ENCODE data around the gene COQ9. TPM values are rescaled to one million over a fixed set of nuclear protein-coding genes. Genes with fewer than 3 reads are reported as not detected.

Gene COQ9
- total RNA-seq (2014; rRNA removed; shearing (Covaris generic)) (24.7 and 36.3 TPM in 2 replicates), polyA plus RNA-seq (2016; fragmentation: Nextera tagmentation; extraction: Ambion mirVana) (26.6 and 28.6 TPM in 2 replicates)
- long read RNA-seq, transcript COQ9-201 (9 exons, 1,677 nt): major isoform, 41 of 47 reads
- long read RNA-seq, partial matches to known transcripts: 4 of 47 reads
- long read RNA-seq, other reads (novel, unspliced or antisense): 2 of 47 reads

GRCh38 chr16:57447186-57447962 lies at the start of gene COQ9, which contains the start of gene CIAPIN1:
Gene COQ9 (plus strand): TSS chr16:57447479. CDS start chr16:57447506, 27 bp downstream.
Gene CIAPIN1 (minus strand): TSS chr16:57447385. CDS start chr16:57440928, 6,457 bp downstream.
- peaks cover 57% of the 10 kb centered on the region for H3K79me2 ChIP-seq (replicated peaks; ENCODE audit: insufficient read depth)
- peaks cover 9% of the 10 kb centered on the region; the same call in 1 of the 2 replicates for H3K36me3 ChIP-seq (ENCODE audit: insufficient read depth)
- Mint-ChIP-seq H3K36me3 (ENCODE audit: low read depth) (peaks cover 12% of the 10 kb centered on the region), H3K27ac (peak within 1 kb of the TSS; percentile 93), H3K4me3 (peak within 1 kb of the TSS; percentile 94), H3K9me3 (no peaks in the 10 kb centered on the region), H3K27me3 (ENCODE audit: insufficient read depth, low read depth, poor library complexity) (peaks cover 14% of the 10 kb centered on the region), H3K4me1 (peaks cover 7% of the 10 kb centered on the region)
- TF ChIP-seq ZNF462 (CRISPR knock-in tag; IDR thresholded peaks at IDR 0.05) (no peak), STAT1 (IDR thresholded peaks at IDR 0.05; ENCODE audit: unreplicated experiment) (no peak), EZH2 (IDR thresholded peaks at IDR 0.05; ENCODE audit: low read depth, unreplicated experiment) (no peak), ZNF114 (CRISPR knock-in tag; IDR thresholded peaks at IDR 0.05) (no peak), ZNF331 (CRISPR knock-in tag; IDR thresholded peaks at IDR 0.05; ENCODE audit: low read depth) (no peak), NANOG (IDR thresholded peaks at IDR 0.05; ENCODE audit: borderline replicate concordance) (no peak), REST (IDR thresholded peaks at IDR 0.05; ENCODE audit: unreplicated experiment) (peak; percentile 8), JUNB (IDR thresholded peaks at IDR 0.05; ENCODE audit: unreplicated experiment) (no peak), EZH2phosphoT487 (IDR thresholded peaks at IDR 0.05; ENCODE audit: unreplicated experiment) (no peak), CREB1 (CRISPR knock-in tag; IDR thresholded peaks at IDR 0.05; ENCODE audit: low read depth) (peak; percentile 91), ETS1 (IDR thresholded peaks at IDR 0.05) (peak; percentile 95), POLR2AphosphoS5 (IDR thresholded peaks at IDR 0.05; ENCODE audit: low read depth) (peak; percentile 95), CTCF (conservative IDR thresholded peaks at IDR 0.05; ENCODE audit: low read depth in 2 of 2) (no peak)
- H3F3A ChIP-seq (replicated peaks; ENCODE audit: low read depth): no peaks in the 10 kb centered on the region
- H3K4me2 ChIP-seq: peak within 1 kb of the TSS; percentile 95
- H3K4me1 ChIP-seq (ENCODE audit: insufficient read depth): peaks cover 7% of the 10 kb centered on the region; the same call in 1 of the 2 replicates
- ATAC-seq: peak; percentile 99
- no peaks in the 10 kb centered on the region for H3K27me3 ChIP-seq (ENCODE audit: insufficient read depth)
- H4K20me1 ChIP-seq (replicated peaks; ENCODE audit: insufficient read depth): no peaks in the 10 kb centered on the region; the same call in 1 of the 2 replicates
- DNase-seq (ENCODE audit: low spot score): peak; percentile 96
- H3K4me3 ChIP-seq: peak within 1 kb of the TSS; percentile 96
- peak within 1 kb of the TSS; percentile 94 for H2AFZ ChIP-seq
- H3K9me2 ChIP-seq (ENCODE audit: insufficient read depth): no peaks in the 10 kb centered on the region
- H3K27ac ChIP-seq (ENCODE audit: low read depth): peak within 1 kb of the TSS; percentile 83; the same call in 1 of the 2 replicates

Data from GM23338 (cell line).